Uterus (tissue), 2 donors: ENCODE measurements around the gene FBRSL1.

Source experiments
- POLR2A ChIP-seq, 2 donors: fragments of 450-650 bp; IDR thresholded peaks; one replicate each; pipeline ENCODE4 v1.6.1; 2016; ENCODE audit warnings: antibody characterized with exemption in 2 of 2, mild to moderate bottlenecking in 1 of 2, moderate library complexity in 1 of 2
- TF ChIP-seq, protein P1 (sequence below), 4 experiments: fragments of 200-600 bp in 2 of 4; fragments of 450-650 bp in 2 of 4; sonication (generic) in 2 of 4; IDR thresholded peaks; one replicate each; pipeline ENCODE4 v1.5.1; 2016 to 2019; ENCODE audit warnings: antibody characterized with exemption in 4 of 4, mild to moderate bottlenecking in 2 of 4, moderate library complexity in 1 of 4

DNA sequence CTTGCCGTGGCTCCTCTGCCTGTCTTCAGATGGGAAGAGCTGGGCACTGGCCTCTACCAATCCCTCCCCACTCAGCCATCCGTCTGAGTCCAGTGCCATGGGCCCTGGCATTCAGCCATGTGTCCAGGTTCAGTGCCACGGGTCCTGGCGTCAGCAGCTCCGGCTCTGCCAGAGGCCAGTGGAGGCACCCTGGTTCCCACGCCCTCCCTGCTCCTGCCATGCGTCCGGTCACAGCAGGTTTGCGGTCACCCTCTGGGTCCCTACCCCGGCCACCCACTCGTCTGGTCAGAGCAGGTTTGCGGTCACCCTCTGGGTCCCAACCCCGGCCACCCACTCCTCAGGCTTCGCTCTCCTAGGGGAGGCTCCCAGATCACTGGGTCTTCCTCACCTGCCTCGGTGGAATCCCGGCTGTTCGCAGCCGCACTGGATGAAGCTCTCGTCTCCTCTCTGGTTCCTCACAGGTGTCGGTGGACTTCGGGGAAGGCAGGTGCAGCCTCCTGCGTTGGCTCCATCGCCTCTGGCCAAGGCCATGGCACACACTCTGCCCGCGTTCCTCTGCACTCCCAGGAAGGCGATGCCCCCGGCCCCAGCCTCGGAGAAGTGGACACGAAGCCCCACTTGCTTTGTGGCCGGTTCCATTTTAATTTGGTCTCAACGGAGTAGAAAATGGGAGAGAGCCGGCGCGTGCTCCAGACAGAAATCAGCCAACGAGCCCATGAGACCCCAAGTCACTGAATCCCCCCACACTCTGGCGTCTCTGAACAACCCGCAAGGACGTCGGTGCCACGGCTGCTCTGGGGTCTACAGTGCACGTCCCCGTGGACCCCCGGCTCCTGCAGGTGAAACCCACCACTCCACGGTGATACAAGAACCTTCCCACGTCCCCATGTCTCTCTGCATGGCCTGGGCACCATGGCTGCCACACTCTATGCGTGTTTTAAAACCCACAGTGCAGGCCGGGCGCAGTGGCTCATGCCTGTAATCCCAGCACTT, 47.8 kb upstream of the FBRSL1 start:
- no peak for TF ChIP-seq POLR2A (IDR thresholded peaks at IDR 0.05)
- TF ChIP-seq, protein P1, sequence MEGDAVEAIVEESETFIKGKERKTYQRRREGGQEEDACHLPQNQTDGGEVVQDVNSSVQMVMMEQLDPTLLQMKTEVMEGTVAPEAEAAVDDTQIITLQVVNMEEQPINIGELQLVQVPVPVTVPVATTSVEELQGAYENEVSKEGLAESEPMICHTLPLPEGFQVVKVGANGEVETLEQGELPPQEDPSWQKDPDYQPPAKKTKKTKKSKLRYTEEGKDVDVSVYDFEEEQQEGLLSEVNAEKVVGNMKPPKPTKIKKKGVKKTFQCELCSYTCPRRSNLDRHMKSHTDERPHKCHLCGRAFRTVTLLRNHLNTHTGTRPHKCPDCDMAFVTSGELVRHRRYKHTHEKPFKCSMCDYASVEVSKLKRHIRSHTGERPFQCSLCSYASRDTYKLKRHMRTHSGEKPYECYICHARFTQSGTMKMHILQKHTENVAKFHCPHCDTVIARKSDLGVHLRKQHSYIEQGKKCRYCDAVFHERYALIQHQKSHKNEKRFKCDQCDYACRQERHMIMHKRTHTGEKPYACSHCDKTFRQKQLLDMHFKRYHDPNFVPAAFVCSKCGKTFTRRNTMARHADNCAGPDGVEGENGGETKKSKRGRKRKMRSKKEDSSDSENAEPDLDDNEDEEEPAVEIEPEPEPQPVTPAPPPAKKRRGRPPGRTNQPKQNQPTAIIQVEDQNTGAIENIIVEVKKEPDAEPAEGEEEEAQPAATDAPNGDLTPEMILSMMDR (IDR thresholded peaks at IDR 0.05) = no peak
